22Rv1 (cell line): ENCODE data around the gene FBXL16.

Source experiments
- ZFX ChIP-seq: fragments of 450-650 bp; IDR thresholded peaks from 2 replicates; pipeline ENCODE4 v1.6.1; 2017; ENCODE audit warnings: antibody characterized with exemption, borderline replicate concordance
- TF ChIP-seq, protein P1 (sequence below): fragments of 450-650 bp; IDR thresholded peaks from 2 replicates; pipeline ENCODE4 v1.5.1; 2017; ENCODE audit warnings: mild to moderate bottlenecking

DNA sequence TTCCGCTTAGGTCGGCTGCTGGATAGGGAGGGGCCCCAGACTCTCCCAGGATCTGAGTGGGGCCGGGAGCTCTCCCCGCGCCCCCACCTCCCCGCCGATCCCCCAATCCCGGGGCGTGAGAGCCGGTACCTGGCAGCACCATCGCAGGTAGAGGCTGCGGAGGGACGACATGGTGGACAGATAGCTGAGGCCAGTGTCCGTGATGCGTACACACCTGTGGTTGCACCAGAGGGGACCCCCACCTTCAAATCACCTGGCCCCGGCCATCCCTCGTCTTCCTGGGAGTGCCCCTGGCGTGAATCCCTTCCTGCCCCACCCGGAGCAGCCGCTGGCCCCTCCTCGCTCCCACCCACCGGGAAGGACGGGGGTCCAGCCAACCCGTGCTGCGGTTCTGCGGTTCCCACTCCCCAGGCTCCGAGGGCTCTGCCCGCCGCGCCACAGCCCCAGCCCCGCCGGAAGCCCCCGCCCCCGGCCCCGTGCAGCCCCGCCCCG lies 10.7 kb downstream of the FBXL16 start:
- TF ChIP-seq, protein P1, sequence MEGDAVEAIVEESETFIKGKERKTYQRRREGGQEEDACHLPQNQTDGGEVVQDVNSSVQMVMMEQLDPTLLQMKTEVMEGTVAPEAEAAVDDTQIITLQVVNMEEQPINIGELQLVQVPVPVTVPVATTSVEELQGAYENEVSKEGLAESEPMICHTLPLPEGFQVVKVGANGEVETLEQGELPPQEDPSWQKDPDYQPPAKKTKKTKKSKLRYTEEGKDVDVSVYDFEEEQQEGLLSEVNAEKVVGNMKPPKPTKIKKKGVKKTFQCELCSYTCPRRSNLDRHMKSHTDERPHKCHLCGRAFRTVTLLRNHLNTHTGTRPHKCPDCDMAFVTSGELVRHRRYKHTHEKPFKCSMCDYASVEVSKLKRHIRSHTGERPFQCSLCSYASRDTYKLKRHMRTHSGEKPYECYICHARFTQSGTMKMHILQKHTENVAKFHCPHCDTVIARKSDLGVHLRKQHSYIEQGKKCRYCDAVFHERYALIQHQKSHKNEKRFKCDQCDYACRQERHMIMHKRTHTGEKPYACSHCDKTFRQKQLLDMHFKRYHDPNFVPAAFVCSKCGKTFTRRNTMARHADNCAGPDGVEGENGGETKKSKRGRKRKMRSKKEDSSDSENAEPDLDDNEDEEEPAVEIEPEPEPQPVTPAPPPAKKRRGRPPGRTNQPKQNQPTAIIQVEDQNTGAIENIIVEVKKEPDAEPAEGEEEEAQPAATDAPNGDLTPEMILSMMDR = no peak
- no peak for TF ChIP-seq ZFX
